ENCODE results near the gene SOX18. TPM values are rescaled to one million over a fixed set of nuclear protein-coding genes. Genes with fewer than 3 reads are reported as not detected.
A peak's percentile ranks its signal among the peaks of the same experiment; 100 is the strongest.

The SOX18 gene
- polyA plus RNA-seq, 3 donors, result not detected

DNA sequence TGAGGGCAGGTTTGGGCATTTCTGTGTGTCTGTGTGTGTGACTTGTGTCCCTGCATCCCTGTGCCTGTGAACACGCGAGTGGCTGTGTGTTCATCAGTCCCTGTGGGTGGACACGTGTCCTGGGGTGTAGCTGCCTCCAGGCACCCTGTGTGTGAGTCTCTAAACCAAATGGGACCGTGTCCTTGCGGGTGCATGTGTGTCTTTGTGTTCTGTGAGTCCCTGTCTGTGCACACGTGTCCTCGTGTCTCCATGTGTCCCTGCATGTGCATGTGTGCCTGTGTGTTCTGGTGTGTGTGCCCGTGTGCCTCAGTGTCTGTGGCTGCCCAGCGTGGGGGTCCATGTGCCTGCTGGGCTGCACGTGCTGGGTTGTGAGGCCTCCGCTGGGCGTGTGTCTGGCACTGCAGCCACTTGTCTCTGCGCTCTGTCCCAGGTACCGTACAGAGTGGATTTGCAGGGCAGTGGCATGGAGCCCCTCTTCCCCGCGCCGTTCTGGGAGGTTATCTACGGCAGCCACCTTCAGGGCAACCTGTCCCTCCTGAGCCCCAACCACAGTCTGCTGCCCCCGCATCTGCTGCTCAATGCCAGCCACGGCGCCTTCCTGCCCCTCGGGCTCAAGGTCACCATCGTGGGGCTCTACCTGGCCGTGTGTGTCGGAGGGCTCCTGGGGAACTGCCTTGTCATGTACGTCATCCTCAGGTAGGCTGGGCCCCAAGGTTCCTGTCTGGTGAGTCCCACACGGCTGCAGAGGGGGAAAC is 43.0 kb upstream of the SOX18 start:
- H2AFZ ChIP-seq (ENCODE audit: insufficient read depth, low read depth, low read length, poor library complexity, severe bottlenecking), result no peak overlapping the region
- no peak overlapping the region for H3K4me3 ChIP-seq (replicated peaks in 1 of 3; ENCODE audit: low read depth in 2 of 3, low read length in 3 of 3)
- no peak overlapping the region for H3K4me2 ChIP-seq (replicated peaks; ENCODE audit: extremely low read depth, low read length, poor library complexity, severe bottlenecking)
- Mint-ChIP-seq H3K27ac (peak overlapping the region in 1 of 7 donors; percentile 18), H3K27me3 (ENCODE audit: low read depth in 3 of 3) (peaks cover 0 to 4% (median 0%) of the 10 kb centered on the region in 3 donors), H3K9me3 (peaks cover 2 to 14% (median 5%) of the 10 kb centered on the region in 7 donors), H3K4me1 (peaks cover 6% of the 10 kb centered on the region), H3K4me3 (no peak overlapping the region), H3K36me3 (peaks cover 13 to 15% of the 10 kb centered on the region in 2 donors)
- H3K27me3 ChIP-seq (ENCODE audit: control insufficient read depth in 2 of 2, insufficient read depth in 2 of 2, low read length in 2 of 2), result no peaks in the 10 kb centered on the region
- H3K4me1 ChIP-seq (ENCODE audit: control insufficient read depth in 1 of 2, insufficient read depth in 2 of 2, low read length in 2 of 2), result no peaks in the 10 kb centered on the region
- H3K79me2 ChIP-seq (ENCODE audit: insufficient read depth, low read length), result no peaks in the 10 kb centered on the region
- no peak overlapping the region for H3K27ac ChIP-seq (ENCODE audit: low read depth in 1 of 2, low read length in 2 of 2)
- H3K9ac ChIP-seq (ENCODE audit: insufficient read depth, low read length, poor library complexity, severe bottlenecking), result no peak overlapping the region
- intact Hi-C loops (cut with micrococcal nuclease), result no loop called here
- peaks cover 47% of the 10 kb centered on the region for H4K20me1 ChIP-seq (ENCODE audit: insufficient read depth, low read length)
- peaks cover 0 to 5% of the 10 kb centered on the region in 2 donors for H3K9me3 ChIP-seq (replicated peaks in 1 of 2; ENCODE audit: control insufficient read depth in 1 of 2, insufficient read depth in 1 of 2, low read length in 2 of 2)
- WGBS (ENCODE audit: insufficient coverage), result 93% methylated on average over 27 of the region's 27 CpGs
- no peak for DNase-seq
- TF ChIP-seq, protein P1, sequence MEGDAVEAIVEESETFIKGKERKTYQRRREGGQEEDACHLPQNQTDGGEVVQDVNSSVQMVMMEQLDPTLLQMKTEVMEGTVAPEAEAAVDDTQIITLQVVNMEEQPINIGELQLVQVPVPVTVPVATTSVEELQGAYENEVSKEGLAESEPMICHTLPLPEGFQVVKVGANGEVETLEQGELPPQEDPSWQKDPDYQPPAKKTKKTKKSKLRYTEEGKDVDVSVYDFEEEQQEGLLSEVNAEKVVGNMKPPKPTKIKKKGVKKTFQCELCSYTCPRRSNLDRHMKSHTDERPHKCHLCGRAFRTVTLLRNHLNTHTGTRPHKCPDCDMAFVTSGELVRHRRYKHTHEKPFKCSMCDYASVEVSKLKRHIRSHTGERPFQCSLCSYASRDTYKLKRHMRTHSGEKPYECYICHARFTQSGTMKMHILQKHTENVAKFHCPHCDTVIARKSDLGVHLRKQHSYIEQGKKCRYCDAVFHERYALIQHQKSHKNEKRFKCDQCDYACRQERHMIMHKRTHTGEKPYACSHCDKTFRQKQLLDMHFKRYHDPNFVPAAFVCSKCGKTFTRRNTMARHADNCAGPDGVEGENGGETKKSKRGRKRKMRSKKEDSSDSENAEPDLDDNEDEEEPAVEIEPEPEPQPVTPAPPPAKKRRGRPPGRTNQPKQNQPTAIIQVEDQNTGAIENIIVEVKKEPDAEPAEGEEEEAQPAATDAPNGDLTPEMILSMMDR (IDR thresholded peaks at IDR 0.05), result no peak
- peaks cover 13 to 20% of the 10 kb centered on the region in 2 donors for H3K36me3 ChIP-seq (replicated peaks in 1 of 2; ENCODE audit: control insufficient read depth in 1 of 2, insufficient read depth in 2 of 2, low read length in 2 of 2)

DNA sequence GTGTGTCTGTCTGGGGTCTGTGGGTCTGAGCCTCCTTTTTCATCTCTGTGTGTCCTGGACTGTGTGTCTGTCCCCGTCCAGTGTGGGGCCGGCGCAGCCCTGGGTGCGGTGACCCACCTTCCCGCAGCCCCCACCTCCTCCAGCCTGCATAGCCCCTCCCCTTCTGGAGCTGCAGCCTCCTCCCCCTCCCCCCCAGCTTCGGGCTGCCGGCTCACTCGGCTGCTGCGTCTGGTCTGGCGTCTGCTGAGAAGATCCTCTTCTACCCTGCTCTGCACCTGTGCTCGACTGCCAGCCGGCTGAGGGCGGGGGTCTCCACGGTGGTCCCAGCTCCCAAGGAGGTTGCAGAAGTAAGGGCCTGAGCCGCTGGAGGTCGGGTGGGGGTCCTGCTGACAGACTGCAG is 42.3 kb upstream of the SOX18 start:
- intact Hi-C loops (cut with micrococcal nuclease), result no loop called here
- Mint-ChIP-seq H3K4me3 (no peak overlapping the region), H3K27ac (no peak overlapping the region)

More for the DNA sequence above, 42.3 kb upstream of the SOX18 start:
- 79% methylated on average over 12 of the region's 16 CpGs for WGBS (ENCODE audit: insufficient coverage)
- Histone ChIP-seq H3K9ac (ENCODE audit: insufficient read depth, low read length, poor library complexity, severe bottlenecking) (no peak overlapping the region), H2AFZ (ENCODE audit: insufficient read depth, low read depth, low read length, poor library complexity, severe bottlenecking) (no peak overlapping the region), H3K4me2 (replicated peaks; ENCODE audit: extremely low read depth, low read length, poor library complexity, severe bottlenecking) (no peak overlapping the region), H3K27me3 (ENCODE audit: control insufficient read depth in 2 of 2, insufficient read depth in 2 of 2, low read length in 2 of 2) (no peaks in the 10 kb centered on the region), H3K27ac (ENCODE audit: low read depth in 1 of 2, low read length in 2 of 2) (no peak overlapping the region), H3K4me1 (ENCODE audit: control insufficient read depth in 1 of 2, insufficient read depth in 2 of 2, low read length in 2 of 2) (no peaks in the 10 kb centered on the region), H3K79me2 (ENCODE audit: insufficient read depth, low read length) (no peaks in the 10 kb centered on the region), H3K9me3 (replicated peaks in 1 of 2; ENCODE audit: control insufficient read depth in 1 of 2, insufficient read depth in 1 of 2, low read length in 2 of 2) (peaks cover 0 to 8% of the 10 kb centered on the region in 2 donors), H3K36me3 (replicated peaks in 1 of 2; ENCODE audit: control insufficient read depth in 1 of 2, insufficient read depth in 2 of 2, low read length in 2 of 2) (peaks cover 7 to 13% of the 10 kb centered on the region in 2 donors), H3K4me3 (replicated peaks in 1 of 3; ENCODE audit: low read depth in 2 of 3, low read length in 3 of 3) (no peak overlapping the region), H4K20me1 (ENCODE audit: insufficient read depth, low read length) (peaks cover 48% of the 10 kb centered on the region)
- TF ChIP-seq, protein P1 (IDR thresholded peaks at IDR 0.05), result no peak
- Mint-ChIP-seq H3K9me3 (peaks cover 2 to 16% (median 6%) of the 10 kb centered on the region in 7 donors), H3K4me1 (peaks cover 6% of the 10 kb centered on the region), H3K27me3 (ENCODE audit: low read depth in 3 of 3) (peaks cover 0 to 4% (median 0%) of the 10 kb centered on the region in 3 donors), H3K36me3 (peaks cover 11% of the 10 kb centered on the region in 2 donors)
- no peak for DNase-seq

Measured in CD14-positive monocyte (primary cell).